CD4-positive, alpha-beta T cell treated with Interleukin-4 for 4 hours (primary cell): Measurements from ENCODE around the gene KLHL12.

Experiments
- DNase-seq: peaks from one replicate; pipeline ENCODE4 v3.0.0-alpha.2; 2020

The KLHL12 gene

GRCh38 chr1:202880062-202880461, 47.0 kb downstream of the KLHL12 start:
- no peak for DNase-seq

- DNase-seq: no peak
Measured at GRCh38 chr1:202879128-202879527, 47.9 kb downstream of the KLHL12 start.

GRCh38 chr1:202873026-202873425, 54.0 kb downstream of the KLHL12 start:
- no peak for DNase-seq

GRCh38 chr1:202871367-202871766, 55.7 kb downstream of the KLHL12 start:
- DNase-seq: no peak

- no peak for DNase-seq
Measured at GRCh38 chr1:202862679-202863560, 64.1 kb downstream of the KLHL12 start.

DNA sequence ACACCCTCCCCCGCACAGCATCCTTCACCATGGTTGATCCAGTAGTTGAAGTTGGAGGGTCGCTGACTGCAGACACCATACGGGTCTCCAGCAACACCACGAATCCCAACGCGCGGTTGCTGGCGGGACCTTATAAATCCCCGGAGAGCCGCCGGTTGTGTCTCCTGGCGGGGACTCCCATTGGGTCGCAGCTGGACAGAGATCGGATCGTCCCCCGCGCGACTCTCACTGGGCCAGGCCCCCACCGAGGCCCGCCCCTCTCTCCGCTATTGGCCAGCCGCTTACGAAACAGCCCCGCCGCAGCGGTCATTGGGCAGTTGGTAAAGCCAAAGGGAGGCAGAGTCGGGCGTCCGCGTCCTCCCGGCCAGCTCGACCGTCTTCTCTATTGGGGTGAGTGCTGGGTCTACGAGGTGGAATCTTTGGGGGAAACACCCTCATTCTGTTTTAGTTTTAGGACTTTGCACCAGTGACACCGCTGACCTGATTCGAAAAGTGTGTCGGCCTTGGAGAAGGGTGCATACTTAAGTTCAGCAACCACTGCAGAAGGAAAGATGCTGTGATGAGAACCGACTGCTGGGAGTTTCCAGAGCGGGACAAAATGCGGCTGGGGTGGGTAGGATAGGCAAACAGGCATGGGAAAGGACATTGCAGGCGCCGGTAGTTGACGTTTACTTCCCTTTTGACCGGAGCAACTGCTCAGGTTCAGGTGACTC, 65.5 kb downstream of the KLHL12 start:
- peak; percentile 17 for DNase-seq

DNA sequence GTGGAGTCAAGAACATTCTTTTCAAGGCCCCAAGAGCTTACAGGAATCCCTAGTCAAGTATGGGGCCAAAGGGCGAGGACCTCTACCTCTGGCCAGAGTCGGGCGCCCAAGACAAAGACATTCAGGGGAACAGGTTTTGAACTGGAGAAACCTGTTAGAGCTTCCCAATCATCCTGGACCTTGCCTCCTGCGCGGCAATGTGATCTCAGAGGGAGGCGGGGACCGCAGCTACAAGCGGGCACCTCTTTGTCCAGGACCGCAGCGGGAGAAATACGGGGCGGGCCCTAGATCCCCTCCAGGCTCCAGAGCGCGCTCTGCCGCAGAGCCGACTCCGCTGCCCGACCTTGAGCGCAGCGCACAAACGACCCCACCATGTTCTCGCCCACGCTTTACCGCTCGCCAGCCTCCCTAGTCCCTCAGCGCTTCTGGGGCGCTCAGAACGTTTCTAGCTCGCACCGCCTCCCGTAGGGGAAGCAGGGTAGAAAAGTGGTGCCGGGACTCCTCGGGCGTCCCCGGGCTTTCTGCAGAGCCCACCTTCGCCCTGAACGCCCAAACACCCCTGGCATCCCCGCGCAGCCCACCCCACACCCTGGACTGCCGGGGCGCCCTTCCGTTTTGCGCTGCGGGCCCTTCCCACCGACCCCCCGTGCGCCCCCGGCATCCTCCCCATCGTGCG, 66.2 kb downstream of the KLHL12 start:
- no peak for DNase-seq

- no peak for DNase-seq
Measured at GRCh38 chr1:202858789-202859414, 68.1 kb downstream of the KLHL12 start.

DNA sequence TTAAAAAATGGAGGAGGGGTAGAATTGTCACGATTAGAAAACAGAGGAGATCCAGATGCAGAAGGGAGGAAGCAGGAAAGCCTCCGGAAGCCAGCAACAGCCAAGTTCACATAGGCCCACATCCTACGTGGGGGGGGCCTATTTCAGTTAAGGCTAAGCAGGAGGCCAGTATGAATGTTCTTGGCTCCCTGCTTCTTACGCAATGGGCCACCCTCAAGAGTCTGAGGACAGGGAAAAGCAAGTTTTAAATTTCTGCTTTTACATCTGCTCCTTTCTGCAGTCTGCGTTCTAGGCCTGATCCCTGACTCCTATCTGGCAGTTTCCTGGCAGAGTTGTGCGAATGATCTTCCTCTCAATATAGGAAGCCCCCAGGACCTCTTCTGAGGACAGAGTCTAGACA, 68.7 kb downstream of the KLHL12 start:
- DNase-seq: no peak

- DNase-seq: no peak
Measured at GRCh38 chr1:202857136-202857610, 69.9 kb downstream of the KLHL12 start.

DNA sequence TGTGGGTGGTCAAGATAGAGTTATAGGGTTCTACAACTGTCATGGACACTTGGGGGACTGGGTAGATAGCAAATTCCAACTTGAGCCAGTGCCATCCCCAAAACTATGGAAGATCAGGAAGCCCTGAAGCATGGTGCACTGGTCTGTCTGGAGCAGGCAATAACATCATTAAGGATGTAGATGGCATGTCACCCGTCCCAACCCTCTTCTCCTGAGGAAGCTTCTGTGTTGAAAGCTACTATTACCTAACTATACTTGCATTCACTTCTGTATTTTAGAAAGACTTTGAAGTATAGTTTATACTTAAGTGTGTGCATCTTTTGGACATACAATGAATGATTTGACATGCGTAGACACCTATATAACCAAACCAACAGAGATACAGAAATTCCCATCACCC, 71.0 kb downstream of the KLHL12 start:
- DNase-seq: no peak

DNA sequence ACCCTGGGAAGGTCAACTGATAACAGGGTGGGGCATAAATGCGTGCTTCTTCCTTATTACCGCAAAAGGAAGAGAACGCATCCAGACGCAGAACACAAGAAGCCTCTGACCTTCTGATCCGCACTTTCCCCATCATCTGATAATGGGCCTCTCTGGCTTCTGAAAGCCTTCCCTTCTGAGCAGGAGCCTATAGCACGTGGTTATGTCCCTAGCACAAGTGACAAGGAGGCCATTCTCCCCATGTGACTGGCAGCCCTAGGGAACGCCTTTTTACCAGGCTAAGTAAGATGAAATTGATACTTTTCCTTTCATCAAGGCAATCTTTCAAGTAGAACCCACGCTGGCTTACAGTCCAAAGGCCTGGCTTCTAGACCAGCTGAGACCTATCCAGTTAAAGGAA, 72.2 kb downstream of the KLHL12 start:
- no peak for DNase-seq

GRCh38 chr1:202852163-202852904, 74.7 kb downstream of the KLHL12 start:
- peak; percentile 33 for DNase-seq

DNA sequence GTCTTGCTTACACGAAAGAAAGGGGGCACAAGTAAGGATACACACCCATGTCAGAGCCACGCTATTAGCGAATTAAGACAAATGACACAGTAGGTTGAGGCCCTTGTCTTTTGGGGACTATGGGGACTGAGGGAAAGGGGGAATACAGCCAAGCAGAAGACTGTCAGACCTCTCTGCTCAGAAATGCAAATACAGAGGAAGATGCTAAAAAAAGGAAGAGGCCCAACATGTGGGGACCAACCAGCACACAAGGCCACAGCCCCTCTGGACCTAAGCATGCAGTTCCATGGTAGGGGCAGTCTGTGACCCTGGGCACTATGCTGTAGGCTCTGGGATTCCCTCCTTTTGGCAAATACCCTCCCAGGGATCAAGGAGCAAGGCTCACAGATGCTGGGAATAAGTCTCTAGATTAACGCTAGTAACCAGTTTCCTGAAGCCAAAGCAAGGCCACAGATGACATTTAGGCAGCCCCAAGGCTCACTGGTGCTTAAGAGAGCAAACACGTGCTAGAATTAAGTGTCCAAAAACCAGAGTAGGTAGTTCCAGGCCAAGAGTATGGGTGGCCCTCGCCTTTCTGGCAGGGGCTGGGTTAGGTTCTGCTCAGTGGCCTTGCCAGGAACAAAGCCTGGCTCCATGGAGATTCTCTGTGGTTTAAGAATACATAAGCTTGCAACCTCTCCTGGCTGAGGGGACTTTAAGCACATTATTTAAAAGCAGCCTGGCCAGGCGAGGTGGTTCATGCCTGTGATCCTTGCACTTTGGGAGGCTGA, 76.3 kb downstream of the KLHL12 start:
- DNase-seq: no peak

DNA sequence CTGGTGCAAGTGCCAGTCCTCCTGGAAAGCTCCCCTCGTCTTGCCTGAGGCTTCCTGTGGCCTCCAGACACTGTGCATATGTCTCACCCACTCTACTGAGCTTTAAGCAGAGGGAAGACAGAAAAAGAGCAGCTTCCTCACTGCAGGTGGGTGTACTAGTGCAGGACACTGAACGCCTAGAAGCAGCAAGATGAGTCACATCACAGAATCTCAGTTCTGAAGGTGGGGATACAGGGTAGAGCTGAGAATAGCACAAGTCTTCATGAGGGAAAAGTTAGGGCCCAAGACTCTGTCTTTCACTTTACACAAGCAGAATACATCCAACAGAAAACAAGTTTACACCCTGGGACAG, 78.9 kb downstream of the KLHL12 start:
- no peak for DNase-seq

DNA sequence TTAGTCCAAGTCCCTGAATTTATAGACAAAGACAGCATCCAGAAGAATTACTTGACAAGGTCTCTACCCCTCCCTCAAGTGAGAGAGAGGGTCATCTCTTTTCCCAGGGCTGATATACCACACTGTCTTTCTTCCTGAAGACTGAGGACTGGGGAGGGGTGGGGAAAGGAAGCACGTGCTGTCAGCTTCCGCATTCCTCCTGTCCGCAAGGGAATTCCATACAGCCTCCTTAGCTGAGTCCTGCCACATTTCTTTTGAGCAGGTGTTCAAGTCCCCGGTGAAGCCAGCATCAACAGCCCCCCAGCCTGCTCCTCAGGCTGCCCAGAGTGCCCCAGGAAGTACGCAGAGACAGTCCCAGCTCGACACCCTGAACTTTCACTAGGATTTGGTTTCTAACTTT, 82.1 kb downstream of the KLHL12 start:
- no peak for DNase-seq

- no peak for DNase-seq
Measured at GRCh38 chr1:202844259-202844658, 82.8 kb downstream of the KLHL12 start.

GRCh38 chr1:202843081-202843480, 84.0 kb downstream of the KLHL12 start:
- DNase-seq: no peak
